COLO668 (cell line): Measurements from ENCODE around the gene SLC29A2.

ENCODE experiments used
- DNase-seq: peaks from one replicate; lab custom pipeline; 2025; ENCODE audit not compliant: unreplicated experiment; lab: John Stamatoyannopoulos, UW

Gene SLC29A2

GRCh38 chr11:66371627-66372415 lies at the start of gene SLC29A2:
SLC29A2 (minus strand) TSS chr11:66371760; CDS start chr11:66371591, 169 bp downstream.
- DNase-seq: peak; percentile 99

DNA sequence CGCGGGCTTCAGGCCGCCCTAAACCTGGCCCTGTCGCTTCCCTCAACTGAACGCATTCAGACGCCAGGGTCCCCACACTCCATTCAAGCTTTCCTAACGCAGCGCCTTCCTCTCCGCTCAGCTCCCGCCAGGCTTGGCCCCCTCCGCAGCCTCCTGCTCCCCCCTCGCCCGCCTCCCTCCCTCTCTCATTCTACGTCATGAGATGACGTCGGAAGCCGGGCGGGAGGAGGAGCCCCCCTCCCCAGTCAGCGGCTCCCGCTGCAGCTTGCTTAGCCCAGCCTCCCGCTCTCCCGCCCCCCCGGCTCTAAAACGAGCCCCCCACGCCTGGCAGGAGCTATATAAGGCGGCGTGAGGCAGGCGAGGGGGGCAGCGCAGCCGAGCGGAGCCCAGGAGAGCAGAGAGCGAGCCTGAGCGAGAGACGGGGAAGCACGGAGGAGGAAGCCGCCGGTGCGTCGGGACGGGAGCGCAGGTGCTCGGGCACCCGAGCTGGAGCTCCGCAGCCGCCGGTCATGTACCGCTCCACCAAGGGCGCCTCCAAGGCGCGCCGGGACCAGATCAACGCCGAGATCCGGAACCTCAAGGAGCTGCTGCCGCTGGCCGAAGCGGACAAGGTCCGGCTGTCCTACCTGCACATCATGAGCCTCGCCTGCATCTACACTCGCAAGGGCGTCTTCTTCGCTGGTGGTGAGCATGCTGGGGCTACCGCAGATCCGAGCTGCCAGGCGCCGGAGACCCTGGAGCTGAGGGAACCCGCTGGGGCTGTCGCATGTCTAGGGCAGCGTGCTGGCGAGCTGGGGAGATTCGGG lies 49.3 kb upstream of the SLC29A2 start, which contains the start of gene NPAS4:
Gene NPAS4 (plus strand): TSS at position 365 of the 806 bp plus-strand sequence. CDS start 145 bp downstream, at position 510.
- DNase-seq: peak; percentile 54

DNA sequence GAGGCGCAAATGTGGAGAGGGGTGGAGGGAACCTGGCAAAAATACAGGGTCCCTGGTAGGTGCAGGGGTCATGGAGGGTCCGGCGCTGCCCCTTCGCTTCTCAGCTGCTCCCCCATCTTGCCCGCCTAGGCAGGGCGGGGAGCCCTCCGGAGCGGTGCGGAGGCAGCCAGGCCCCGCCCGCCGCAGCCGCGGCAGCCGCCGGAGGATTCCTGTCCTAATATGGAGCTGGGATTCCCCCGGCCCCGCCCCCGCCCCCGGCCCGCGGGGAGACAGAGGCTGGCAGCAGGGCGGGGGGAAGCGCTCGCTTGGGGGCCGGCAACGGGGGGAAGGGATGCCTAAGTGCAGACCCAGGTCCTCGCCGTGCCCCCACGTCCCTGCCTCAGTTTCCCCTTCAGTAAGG lies 48.3 kb upstream of the SLC29A2 start:
- DNase-seq: peak; percentile 40

DNA sequence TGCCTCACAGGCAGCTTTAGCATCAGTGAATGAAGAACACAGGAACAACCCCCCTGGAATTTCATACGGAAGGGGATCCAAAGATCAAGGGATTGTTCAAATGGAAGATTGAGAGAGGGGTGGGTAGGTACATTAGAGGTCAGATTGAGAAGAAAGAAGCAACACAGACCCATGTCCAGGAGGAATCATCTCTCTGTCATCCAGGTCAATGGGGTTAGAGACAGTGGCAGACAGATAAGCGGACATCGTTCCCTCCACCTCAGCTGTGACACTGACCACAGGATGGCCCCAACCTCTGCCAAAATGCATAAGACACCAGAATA lies 47.4 kb upstream of the SLC29A2 start:
- no peak for DNase-seq

DNA sequence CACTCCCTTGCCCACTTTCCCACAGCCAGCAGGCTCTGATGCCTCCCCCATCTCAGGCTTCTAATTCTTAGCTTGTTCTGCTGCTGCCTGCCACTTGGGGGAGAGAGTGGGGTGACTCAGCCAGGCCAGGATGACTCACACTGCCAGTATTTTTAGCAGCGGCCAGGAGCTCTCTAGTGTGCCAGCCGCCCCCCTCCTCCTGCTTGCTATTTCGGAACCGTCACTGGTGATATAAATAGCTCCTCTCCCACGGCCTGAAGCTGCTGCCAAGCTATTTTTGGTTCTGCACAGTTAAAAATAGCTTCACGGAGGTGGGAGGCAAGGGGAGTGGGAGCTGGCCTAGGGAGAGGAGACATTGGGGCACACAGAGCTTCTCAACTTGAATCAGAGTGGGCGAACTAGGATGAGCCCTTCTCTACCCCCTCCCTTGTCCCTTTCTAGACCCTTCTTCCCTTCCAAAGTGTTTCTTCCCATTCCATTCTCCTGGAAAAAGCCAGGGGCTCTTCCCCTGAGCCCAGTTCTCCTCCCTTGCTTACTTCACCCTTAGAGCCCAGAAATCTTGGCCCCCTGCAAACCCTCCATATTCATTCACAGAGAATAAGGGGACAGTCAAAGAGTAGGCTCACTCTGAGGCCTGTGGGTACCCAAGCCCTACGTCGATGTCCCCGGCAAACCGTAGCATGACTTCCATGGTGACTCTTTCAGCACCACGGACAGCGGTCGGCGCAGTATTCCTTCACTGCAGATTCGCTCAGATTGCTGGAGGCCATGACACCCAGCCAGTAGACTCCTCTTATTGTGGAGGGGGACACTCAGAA lies 46.8 kb upstream of the SLC29A2 start:
- DNase-seq: peak; percentile 73

GRCh38 chr11:66417000-66417399 lies 45.4 kb upstream of the SLC29A2 start:
- DNase-seq: no peak

GRCh38 chr11:66415423-66415822 lies 43.9 kb upstream of the SLC29A2 start:
- no peak for DNase-seq

DNA sequence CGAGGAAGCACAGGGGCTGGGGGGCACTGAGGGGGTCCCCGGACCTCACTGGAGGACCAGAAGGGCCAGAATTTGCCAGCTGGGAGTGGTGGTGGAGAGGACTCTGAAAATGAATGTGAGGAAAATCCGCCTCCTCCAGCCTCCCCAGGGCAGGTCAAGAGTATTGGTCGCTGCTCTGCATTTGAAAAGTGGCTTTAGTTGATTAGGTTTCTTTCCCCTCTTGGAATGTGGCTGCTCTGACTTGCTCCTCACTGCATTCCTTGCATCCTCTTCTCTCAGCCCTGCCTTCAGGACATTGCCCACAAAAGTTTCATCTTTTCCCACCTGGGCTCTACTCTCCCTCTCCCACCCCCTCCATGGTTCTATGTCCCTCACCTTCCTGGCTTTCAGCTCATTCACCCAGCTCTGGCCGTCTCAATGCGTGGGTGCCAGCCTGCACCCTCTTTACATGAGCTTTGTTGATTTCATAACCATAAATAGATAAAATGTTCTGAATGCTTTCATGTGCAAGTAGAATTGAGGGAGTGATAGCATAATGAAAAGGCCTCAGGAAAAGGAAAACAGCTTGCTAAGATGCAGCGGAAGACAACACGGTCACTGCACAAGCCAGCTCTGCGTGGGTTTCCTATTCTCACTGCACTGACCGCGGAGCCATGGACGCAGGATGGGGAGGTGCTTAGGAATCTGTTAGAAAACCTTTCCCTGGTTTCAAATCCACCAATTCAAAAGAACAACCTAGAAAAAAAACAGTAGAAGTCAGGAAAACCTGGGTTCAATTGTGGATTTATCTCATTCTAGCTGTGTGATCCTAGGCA lies 42.8 kb upstream of the SLC29A2 start:
- no peak for DNase-seq

GRCh38 chr11:66413167-66413566 lies 41.6 kb upstream of the SLC29A2 start:
- no peak for DNase-seq

GRCh38 chr11:66412110-66412509 lies 40.5 kb upstream of the SLC29A2 start:
- no peak for DNase-seq

- no peak for DNase-seq
These were observed 39.8 kb upstream of the SLC29A2 start for GRCh38 chr11:66411323-66411722.

GRCh38 chr11:66410191-66410590 lies 38.6 kb upstream of the SLC29A2 start:
- no peak for DNase-seq

DNA sequence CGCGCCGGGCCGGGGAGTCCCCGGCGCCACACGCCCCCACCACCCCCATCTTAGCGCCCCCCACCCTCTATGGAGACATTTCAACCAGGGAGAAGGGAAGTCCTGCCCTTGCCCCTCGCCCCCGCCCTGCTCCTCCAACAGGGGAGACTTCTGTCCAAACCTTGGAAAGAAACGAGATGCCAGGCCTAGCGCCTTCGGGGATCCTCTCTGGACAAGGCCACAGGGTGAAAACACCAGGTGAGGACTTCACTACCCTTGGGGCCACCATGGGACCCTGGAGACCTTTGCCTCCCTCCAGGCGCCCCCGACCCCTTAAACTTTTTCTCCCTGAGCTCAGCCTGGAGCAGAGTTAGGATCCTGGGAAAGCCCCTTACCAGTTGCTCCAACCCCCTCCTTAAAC lies 37.7 kb upstream of the SLC29A2 start:
- DNase-seq: no peak

GRCh38 chr11:66408488-66409214 lies 37.1 kb upstream of the SLC29A2 start:
- peak; percentile 81 for DNase-seq

GRCh38 chr11:66407651-66408050 lies 36.1 kb upstream of the SLC29A2 start:
- DNase-seq: no peak

GRCh38 chr11:66393954-66394353 lies 22.4 kb upstream of the SLC29A2 start:
- DNase-seq: no peak

DNA sequence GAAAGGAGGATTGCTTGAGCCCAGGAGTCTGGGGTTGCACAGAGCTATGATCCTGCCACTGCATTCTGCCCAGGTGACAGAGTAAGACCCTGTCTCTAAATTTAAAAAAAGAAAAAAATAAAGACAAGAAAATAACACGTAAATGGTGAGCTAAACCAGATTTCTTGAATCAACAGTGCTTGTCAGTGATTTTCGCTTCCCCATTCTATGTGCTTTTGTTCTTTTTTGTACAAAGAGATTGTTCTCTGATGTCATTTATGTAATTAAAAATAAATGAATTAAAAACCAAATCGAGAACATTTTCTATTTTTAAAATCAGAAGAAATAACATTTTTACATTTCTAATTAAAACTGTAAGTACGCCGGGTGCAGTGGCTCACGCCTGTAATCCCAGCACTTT lies 19.8 kb upstream of the SLC29A2 start:
- DNase-seq: no peak

- DNase-seq: peak; percentile 77
These were observed 17.3 kb upstream of the SLC29A2 start for GRCh38 chr11:66388780-66389386.
